ENCODE measurements around the gene ABCC10.
A peak's percentile ranks its signal among the peaks of the same experiment; 100 is the strongest.
"Not testable (repeated sequence)": the region's sequence is repeated elsewhere in the genome, so short reads cannot be mapped to it uniquely, and the experiment has no call there.

The ABCC10 gene

GRCh38 chr6:43408259-43408658 is 19.1 kb upstream of the ABCC10 start:
- no peak for DNase-seq

GRCh38 chr6:43410776-43411175 is 16.6 kb upstream of the ABCC10 start:
- not testable (repeated sequence) for DNase-seq

- DNase-seq, result no peak
These were observed 14.8 kb upstream of the ABCC10 start for GRCh38 chr6:43412541-43412940.

- no peak for DNase-seq
These were observed 14.3 kb upstream of the ABCC10 start for GRCh38 chr6:43413002-43413401.

- not testable (repeated sequence) for DNase-seq
These were observed 12.1 kb upstream of the ABCC10 start for GRCh38 chr6:43415275-43415674.

- no peak for DNase-seq
These were observed 10.4 kb upstream of the ABCC10 start for GRCh38 chr6:43416935-43417334.

- DNase-seq, result no peak
These were observed 7.2 kb upstream of the ABCC10 start for GRCh38 chr6:43420012-43420709.

- DNase-seq, result no peak
These were observed 5.5 kb upstream of the ABCC10 start for GRCh38 chr6:43421831-43422230.

GRCh38 chr6:43425083-43425482 is 2.3 kb upstream of the ABCC10 start:
- not testable (repeated sequence) for DNase-seq

- DNase-seq, result no peak
These were observed 374 bp upstream of the ABCC10 start for GRCh38 chr6:43426928-43427405.

- no peak for DNase-seq
These were observed 800 bp downstream of the ABCC10 start for GRCh38 chr6:43428112-43428570.

- DNase-seq, result no peak
These were observed 1.5 kb downstream of the ABCC10 start for GRCh38 chr6:43428874-43429273.

- no peak for DNase-seq
These were observed 4.9 kb downstream of the ABCC10 start for GRCh38 chr6:43432009-43432945.

GRCh38 chr6:43433148-43433547 is 5.8 kb downstream of the ABCC10 start:
- DNase-seq, result no peak

- DNase-seq, result peak; percentile 59 to 77 (median 63)
These were observed 6.9 kb downstream of the ABCC10 start for GRCh38 chr6:43434001-43434840.

- no peak for DNase-seq
These were observed 7.6 kb downstream of the ABCC10 start for GRCh38 chr6:43434943-43435342.

- no peak for DNase-seq
These were observed 8.5 kb downstream of the ABCC10 start for GRCh38 chr6:43435682-43436437.

- no peak for DNase-seq
These were observed 9.4 kb downstream of the ABCC10 start for GRCh38 chr6:43436577-43437282.

GRCh38 chr6:43437700-43438099 is 10.4 kb downstream of the ABCC10 start:
- no peak for DNase-seq

- DNase-seq, result no peak
These were observed 15.6 kb downstream of the ABCC10 start for GRCh38 chr6:43442935-43443334.

GRCh38 chr6:43444036-43444435 is 16.7 kb downstream of the ABCC10 start:
- no peak for DNase-seq
